HG03280 (cell line): ENCODE results near the gene TNFRSF14.

ENCODE experiments used
- ATAC-seq: cut with Tn5 transposase; IDR thresholded peaks from one replicate; pipeline ENCODE4 v1.9.1; 2021; ENCODE audit warnings: mild to moderate bottlenecking, moderate library complexity; ENCODE audit not compliant: unreplicated experiment

The TNFRSF14 gene

DNA sequence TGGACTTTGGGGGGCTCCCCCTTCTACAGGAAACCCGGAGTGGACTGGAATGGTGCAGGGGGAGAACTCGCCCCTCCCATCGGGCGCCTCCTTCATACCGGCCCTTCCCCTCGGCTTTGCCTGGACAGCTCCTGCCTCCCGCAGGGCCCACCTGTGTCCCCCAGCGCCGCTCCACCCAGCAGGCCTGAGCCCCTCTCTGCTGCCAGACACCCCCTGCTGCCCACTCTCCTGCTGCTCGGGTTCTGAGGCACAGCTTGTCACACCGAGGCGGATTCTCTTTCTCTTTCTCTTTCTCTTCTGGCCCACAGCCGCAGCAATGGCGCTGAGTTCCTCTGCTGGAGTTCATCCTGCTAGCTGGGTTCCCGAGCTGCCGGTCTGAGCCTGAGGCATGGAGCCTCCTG, at the start of gene TNFRSF14:
TSS of gene TNFRSF14 (plus strand) at position 95 of the 401 bp plus-strand sequence. CDS start at position 389, 294 bp downstream.
- peak; percentile 41 for ATAC-seq

DNA sequence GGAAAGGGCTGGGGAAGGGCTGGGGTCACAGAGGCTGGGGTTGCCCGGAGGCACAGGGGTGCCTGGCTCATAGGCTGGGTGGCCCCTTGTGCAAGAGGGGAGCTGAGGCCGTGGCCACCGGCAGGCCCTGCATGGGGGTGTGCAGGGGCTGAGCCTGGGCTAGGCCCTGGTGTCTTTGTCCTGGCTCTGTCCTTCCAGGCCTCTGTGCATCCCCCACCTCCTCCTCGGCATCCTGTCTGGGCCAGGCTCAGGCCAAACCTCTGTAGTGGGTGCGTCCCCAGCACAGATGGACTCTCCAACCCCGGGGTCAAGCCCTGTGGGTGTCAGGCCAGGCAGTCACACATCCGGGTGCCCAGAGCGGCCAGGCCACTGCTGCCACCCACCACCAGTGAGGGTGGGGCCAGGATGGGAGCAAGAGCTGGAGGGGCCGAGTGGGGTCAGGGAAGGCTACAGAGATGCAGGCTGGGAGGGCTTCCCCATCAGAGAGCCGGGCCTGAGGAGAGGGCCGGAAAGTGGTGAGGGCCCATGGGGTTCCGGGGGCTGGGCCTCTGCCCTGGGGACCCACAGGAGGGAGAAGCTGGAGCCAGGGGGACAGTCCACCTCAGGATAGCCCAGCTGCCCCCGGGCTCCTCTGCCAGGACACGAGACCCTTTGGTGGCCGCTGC, 49.1 kb upstream of the TNFRSF14 start:
- no peak for ATAC-seq

DNA sequence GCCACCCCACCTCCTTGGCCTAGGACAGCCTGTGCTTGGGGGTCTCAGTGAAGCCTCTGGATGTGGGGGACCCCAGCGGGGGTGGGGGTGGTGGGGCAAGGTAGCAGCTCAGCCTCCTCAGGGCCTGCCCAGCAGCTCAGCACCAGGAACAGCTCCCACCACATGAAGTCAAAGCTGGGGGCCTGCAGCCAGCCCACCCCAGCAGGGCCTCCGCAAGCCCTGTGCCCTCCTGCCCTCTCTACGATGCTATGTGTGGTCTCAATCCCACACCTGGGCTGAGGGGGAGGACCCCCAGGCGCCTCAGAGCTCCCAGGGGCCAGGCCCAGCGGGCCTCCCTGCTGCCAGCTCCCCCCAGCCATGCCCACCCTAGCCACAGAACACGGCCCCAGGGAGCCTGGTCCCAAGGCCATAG, 48.4 kb upstream of the TNFRSF14 start:
- no peak for ATAC-seq

DNA sequence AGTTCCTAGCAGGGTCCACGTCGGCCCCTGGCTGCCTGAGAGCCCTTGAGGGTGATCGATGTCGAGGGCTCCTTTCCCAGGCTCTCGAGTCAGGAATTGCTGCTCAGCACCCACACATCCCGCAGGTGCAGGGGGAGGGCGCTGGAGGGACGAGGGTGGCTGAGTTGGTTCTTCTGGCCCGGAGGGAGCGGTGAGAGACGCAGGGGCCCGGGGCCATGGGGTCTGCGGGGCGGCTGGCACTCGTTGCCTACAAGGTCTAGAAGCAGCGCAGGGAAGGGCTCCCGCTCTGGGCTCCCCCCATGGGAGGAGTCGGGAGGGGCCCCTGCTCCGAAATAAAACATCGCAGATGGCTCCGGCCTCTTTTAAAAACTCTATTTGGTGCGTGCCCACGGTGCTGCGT, 48.0 kb upstream of the TNFRSF14 start:
- no peak for ATAC-seq

DNA sequence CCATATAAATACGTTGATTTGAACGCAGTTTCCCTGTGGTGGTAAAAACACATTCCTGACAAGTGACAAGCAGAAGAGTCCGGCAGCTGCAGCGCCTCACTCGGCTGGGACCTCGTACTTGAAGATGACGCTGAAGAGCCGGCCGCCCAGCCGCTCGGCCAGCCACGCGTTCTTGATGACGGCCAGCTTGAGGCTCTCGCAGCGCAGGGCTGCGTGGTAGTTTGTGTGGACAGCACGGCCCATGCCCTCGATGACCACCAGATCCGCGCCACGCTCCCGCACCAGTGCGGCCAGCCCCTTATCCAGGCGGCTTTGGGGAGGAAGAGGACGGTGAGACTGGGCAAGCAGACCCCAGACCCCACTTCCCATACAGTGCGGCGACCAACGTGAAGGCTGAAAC, 47.4 kb upstream of the TNFRSF14 start:
- ATAC-seq = no peak

DNA sequence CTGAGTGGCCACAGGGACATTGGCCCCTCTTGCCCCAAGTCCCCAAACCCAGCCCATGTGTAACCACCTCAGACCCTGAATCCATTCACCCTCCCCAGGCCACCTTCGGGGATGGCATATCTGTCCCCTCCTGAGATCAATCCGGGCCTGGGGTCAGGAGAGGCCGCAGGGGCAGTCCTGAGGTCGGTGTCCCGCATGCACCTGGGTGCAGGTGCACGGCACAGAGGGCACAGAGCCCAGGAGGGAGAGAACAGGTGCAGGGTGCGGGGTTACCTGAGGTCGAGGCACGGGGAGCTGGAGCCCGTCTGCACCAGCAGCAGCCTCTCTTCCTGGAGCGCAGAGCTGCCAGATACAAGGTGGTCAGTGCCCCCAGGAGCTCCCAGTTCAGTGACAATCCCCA, 46.6 kb upstream of the TNFRSF14 start:
- ATAC-seq = no peak

DNA sequence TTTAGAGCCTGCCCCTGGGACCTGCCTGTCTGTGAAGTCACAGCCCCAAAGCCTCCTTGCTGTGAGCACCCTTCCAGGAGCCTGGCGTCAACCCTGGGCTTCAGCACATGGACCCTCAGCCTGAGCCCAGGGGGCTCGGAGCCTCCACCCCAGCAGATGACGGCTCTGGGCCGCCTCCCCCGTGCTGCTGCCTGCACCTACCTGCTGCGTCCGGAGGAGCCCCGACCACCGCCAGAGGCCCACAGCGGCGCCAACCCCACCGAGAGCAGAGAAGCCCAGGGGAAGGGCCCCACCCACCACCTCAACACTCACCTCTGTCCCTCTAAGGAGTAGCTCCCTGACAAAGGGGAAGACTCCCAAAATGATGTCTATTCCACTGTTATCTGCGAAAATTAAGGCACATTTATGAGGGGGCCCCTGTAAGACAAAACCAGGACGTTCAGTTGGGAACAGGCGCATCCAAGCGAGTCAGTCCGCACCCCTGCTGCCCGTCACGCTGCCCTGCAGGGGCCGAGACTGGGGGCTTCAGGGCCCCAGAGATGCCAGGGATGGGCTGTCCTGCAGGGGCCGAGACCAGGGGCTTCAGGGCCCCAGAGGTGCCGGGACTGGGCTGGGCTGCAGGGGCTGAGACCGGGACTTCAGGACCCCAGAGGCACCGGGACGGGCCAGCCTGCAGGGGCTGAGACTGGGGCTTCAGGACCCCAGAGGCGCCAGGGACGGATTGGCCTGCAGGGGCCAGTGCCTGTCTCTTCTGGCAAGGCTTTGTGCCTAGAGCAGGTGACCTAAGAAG, 45.6 kb upstream of the TNFRSF14 start:
- no peak for ATAC-seq

DNA sequence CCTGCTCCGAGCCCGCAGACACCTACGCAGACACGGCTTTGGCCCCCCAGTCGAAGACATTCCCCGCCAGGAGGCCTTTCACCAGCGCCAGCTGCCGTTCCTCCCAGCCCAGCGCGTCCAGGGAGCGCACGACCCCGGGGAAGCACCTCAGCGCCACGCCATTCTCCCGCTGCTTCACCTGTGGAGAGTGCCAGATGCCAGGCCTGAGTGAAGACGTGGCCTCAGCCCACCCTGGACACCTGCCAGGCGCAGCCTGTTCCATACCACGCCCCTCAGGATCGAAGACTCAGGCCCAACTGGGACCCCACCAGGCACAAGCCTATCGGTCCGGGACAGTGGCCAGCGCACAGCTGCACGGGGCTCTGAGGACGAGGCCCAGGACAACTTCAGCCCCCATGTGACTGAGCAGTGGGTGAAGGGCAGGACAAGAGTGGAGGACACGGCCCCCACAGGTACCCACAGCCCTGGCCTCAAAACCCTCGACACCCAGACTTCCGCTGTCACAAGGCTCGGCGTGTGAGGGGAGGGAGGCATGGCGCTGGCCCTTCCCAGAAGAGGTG, 43.2 kb upstream of the TNFRSF14 start:
- no peak for ATAC-seq

DNA sequence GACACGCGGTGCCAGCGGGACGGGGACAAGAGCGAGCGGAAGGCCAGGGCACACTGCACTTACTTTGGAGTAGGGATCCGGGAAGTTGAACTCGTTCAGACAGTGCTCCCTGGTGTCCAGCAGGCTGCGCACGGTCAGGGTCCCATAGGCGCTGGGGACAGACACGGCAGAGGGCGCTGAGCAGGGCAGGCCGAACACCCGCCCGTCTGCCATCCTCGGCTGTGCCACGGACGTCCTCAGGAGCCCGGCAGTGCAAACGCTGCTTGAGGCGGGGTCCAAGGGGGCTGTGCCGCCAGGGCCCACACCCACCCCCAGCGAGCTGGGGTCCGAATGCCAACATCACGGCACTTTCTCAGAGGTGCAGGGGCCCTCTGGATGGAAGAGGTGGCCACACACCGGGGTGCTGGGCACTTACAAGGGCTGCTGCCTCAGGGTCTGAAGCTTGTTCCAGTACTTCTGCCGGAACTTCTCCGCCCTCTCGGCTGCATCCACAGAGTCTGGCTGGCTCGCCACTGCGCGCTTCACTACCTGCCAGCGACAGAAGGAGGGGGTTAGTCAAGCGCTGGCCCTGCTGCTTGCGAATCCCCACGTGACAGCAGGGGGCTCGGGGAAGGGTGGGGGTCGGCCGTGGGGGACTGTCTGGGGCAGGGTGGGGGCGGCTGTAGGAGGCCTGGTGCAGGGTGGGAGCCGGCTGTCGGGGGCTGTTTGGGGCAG, 42.1 kb upstream of the TNFRSF14 start:
- no peak for ATAC-seq

DNA sequence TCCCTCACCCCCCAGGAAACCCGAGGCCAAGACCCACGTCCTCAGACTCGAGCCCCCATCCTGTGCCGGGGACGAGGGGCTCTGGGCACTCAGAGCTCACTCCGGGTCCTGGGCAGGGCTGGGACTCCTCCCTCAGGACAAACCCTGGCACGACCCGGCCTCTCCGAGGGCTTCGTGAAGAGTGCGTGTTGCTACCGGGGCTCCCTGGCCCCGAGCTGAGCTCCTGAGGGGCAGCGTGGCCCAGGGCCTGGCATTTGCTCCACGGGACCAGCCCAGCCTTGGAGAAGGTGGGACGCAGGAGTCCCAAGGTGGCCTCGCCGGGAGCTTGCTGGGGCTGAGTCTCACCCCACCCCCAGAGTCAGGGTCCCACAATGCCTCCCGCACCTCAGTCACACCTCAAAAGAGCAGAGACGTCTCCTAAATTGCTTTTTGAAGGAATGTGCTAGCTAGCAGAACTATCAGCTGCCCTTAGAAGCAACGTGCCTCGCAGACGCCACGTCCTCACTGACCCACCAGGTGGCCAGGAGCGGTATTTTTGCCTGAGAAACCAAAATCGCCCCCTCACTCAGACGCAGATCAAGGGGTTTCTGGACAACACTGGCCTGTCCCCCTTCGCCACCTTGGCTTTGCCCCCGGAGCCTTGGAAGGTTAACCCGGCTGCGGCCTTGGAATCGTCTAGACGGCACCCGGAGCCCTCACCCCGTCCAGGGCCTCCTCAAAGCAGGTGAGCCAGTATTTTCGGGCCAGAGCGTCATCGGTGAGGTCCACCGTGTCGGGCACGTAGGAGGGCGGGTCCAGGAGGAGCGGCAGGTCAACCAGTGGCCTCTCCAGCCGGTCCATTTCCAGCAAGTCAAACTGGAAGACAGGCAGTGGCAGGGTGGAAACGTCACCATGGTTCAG, 41.1 kb upstream of the TNFRSF14 start:
- no peak for ATAC-seq

DNA sequence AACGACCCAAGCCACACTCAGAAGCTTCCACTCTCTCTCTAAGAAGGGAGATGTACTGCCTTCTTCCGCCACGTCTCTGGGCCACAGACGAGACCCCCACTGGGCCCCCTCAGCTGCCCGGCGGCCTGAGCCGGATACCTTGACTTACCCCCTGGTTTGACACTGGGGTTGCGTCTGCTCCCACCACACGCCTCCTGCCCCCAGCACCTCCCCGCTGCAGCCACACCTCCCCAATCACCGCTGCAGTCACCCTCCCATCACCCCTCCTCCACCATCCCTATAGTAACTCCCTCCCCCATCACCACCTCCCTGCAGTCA, 40.4 kb upstream of the TNFRSF14 start:
- no peak for ATAC-seq

DNA sequence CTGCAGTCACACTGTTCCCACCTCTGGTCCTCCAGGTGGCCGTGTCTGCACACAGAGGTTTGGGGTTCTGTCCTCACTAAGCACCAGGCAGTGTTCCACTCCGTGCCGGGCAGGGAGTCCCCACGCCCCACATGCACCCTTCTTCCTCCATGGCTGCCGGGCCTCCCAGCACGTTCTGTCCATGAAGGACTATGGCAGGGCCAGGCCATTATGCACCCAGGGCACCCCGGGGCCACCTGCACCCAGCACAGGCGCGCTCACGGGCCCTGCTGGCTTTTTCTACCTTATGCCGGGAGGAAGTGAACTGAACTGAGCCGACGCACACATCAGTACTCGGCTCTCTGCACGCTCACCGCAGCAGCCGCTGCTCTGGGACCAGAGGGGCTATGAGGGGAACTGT, 40.0 kb upstream of the TNFRSF14 start:
- no peak for ATAC-seq

DNA sequence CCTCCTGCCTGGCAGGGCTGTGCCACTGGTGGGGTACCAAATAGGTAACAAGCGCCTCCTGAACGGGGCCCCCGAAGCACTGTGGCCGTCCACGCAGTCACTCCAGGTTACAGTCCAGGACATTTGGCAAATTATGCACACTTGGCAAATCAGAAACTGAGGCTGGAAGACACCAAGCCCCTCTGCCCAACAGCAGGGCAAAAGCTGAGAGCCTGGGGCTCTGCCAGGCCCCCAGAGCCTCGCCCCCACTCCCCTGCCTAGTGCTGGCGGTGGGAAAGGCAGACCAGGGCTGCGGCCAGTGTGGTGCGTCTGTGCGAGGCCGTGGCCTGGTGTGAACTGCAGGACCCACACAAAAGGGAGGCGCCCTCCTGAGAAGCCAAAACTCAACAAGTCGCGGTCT, 39.2 kb upstream of the TNFRSF14 start:
- no peak for ATAC-seq

DNA sequence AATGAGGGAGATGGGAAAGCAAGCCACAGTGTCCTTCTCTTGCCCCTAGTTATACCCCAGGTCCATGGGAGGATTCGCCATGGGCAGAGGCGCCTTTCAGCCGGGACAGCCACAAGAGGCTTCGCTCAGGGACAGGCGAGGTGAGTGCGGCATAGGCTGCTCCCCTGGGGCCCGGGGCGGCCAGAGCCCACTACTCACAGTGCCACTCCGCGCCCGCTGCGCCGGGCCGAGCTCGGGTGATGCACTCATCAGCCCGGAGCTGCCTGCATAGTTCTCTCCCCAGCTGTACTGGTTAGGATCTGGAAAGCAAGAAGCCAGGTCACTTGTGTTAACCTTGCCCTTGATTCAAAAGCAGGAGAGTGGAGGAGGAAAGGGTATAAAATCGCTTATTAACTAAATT, 38.2 kb upstream of the TNFRSF14 start:
- ATAC-seq = no peak

DNA sequence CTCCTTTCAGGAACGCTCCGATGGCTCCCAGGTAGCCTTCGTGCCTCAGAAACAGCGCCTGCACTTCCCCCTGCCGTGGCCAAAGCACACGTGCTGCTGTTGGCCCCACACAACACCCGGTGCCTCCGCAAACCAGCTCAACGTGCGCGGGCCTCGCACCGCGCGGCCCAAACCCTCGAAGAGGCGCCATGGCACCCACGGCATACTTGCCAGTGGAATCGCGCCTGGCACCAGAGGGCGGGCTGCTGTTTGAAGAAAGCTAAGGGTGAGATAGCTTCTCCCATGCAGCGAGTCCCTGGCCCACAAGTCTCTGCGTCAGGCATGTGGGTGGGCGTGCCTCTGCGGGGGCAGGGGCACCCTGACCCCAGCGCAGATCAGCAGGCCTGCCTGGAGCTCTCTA, 37.6 kb upstream of the TNFRSF14 start:
- no peak for ATAC-seq

DNA sequence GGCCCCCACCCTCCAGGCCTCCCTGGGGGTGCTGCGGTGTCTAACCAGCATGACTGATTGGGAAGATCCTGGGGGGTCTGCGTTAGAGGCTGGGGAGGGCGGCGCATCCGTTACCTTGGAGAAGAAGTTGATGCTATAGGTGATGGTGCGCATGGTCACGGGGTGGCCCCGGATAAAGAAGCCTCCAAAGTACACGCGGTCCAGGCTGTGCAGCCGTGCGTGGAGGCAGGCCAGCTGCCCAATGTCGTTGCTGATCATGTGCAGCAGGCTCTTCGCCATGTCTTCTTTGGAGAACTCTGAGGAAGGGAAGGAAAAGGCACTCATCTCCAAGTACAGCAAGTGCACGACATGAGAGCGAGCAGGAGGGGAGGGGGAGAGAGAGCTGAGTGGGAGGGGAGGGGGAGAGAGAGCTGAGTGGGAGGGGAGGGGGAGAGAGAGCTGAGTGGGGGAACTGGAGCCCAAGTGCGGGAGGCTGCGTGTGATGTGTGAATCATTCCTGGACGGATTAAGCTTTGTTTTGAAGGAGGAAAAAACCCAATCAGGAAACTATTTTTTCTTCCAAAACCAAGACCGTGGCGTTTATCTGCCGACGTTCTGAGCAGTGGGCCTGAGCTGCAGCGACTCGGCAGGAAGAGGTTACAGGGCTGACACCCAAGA, 37.0 kb upstream of the TNFRSF14 start:
- ATAC-seq = no peak

DNA sequence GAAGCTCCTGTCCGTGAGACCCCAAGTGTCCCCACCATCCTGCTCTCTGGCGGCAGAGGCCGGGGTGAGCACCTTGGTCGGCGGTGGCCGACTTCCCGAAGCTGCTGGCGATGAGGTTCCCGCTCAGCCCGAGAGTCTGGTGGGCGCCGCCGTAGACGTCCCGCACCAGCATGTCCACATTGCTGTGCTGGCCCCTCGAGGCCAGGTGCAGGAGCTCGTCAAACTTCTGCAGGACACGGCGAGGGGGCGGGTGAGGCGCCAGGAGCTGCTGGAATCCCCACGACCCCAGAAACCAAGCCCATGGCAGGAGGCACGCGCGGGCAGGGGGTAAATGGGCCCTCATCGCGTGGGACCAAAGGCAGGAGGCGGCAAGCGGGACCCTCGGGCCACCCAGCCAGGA, 36.4 kb upstream of the TNFRSF14 start:
- ATAC-seq = no peak

DNA sequence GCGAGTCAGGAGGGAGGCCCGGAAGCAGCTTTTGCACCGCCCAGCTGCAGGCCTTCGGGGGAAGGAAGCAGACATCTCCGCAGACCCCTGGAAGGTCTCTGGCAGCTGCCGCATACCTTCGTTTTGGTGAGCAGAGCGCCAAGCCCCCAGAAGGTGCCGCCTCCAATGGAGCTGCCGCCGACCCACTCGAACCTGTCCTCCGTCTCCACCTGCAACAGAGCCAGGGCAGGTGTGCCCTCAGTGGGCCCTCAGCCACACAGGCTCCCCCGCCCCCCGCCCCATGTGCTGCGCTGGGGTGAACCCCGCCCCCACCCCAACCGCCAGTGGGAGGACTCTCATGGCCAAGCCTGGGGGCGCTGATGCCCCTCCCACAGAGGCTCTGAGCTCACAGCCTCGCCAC, 36.0 kb upstream of the TNFRSF14 start:
- no peak for ATAC-seq

DNA sequence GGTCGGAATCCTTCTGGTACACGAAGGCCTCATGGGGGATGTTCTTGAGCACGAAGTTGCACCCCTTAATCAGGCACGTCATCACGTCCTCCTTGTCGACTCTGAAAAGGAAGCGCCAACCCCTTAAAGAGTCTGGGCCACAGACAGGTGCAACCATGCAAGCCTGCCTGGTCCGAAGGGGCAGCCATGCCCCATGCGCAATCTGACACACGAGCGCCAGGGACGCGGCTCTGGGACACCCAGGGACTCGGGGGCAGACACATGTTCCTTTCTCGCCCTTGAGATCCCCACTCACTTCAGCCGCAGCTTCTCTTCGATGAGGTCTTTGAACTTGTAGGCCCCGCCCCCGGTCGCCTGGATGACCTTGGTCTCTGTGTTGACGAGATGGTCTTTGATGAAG, 35.4 kb upstream of the TNFRSF14 start:
- ATAC-seq = no peak

DNA sequence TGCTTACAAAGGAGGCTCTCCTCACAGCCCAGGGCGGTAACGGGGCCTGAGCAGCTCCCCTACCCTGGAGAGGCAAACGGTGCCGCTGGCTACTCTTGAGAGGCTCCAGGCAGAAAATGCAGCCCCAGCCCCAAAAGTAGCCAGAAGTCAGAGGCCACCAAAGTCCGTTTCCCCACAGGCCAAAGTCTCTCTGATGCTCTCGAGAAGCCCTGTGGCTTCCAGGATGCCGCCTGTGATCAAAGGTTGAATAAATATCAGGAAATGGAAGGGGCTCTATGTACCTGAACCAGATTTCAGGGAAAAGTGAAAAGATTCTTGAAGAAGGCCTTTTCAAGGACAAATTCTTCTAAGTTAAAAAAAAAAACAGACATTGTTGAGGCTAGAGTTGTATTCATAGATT, 33.9 kb upstream of the TNFRSF14 start:
- no peak for ATAC-seq
